Sigmoid colon (tissue), 7 donors: ENCODE measurements around the gene SUSD5. TPM values are rescaled to one million over a fixed set of nuclear protein-coding genes. Genes with fewer than 3 reads are reported as not detected.

Experiments used
- DNase-seq: peaks from one replicate; pipeline ENCODE4 v3.0.0-alpha.2; 2019
- H3K27ac ChIP-seq, 4 donors: fragments of 200-600 bp; sonication (generic); one replicate each; pipeline ENCODE4 v1.5.1; 2016 to 2019; ENCODE audit warnings: mild to moderate bottlenecking in 1 of 4
- H3K27me3 ChIP-seq, 3 donors: fragments of 200-600 bp; sonication (generic); one replicate each; pipeline ENCODE4 v1.5.1; 2019; ENCODE audit warnings: mild to moderate bottlenecking in 1 of 3
- H3K36me3 ChIP-seq, 4 donors: fragments of 200-600 bp; sonication (generic); one replicate each; pipeline ENCODE4 v1.5.1; 2016 to 2019
- H3K4me1 ChIP-seq, 4 donors: fragments of 200-600 bp; sonication (generic); one replicate each; pipeline ENCODE4 v1.5.1; 2017 to 2019
- H3K4me3 ChIP-seq, 4 donors: fragments of 200-600 bp; sonication (generic); one replicate each; pipeline ENCODE4 v1.5.1; 2017 to 2019; ENCODE audit warnings: mild to moderate bottlenecking in 2 of 4, moderate library complexity in 1 of 4
- H3K9me3 ChIP-seq, 4 donors: fragments of 200-600 bp in 3 of 4; sonication (generic) in 3 of 4; one replicate each; pipeline versions ENCODE4 v1.5.1 to v1.6.1; 2013 to 2019
- CTCF ChIP-seq, 4 experiments: fragments of 450-650 bp in 3 of 4; fragments of 200-600 bp in 1 of 4; IDR thresholded peaks; one replicate each; pipeline ENCODE4 v1.5.1; 2016 to 2019; ENCODE audit warnings: antibody characterized with exemption in 4 of 4, mild to moderate bottlenecking in 3 of 4, moderate library complexity in 2 of 4
- EP300 ChIP-seq, 4 donors: sonication (generic); formaldehyde crosslinking; IDR thresholded peaks; one replicate each; pipeline ENCODE4 v1.6.1; 2017; ENCODE audit warnings: antibody characterized with exemption in 4 of 4
- POLR2A ChIP-seq, 2 donors: fragments of 450-650 bp; IDR thresholded peaks; one replicate each; pipeline ENCODE4 v1.6.1; 2016; ENCODE audit warnings: antibody characterized with exemption in 2 of 2, mild to moderate bottlenecking in 2 of 2, moderate library complexity in 2 of 2
- POLR2AphosphoS5 ChIP-seq, 4 donors: sonication (generic); formaldehyde crosslinking; IDR thresholded peaks; one replicate each; pipeline ENCODE4 v1.6.1; 2017; ENCODE audit warnings: antibody characterized with exemption in 4 of 4
- WGBS, 2 donors: extraction: QIAGEN DNeasy Blood & Tissue Kit; methylation state at CpG; one replicate each; pipeline ENCODE4 v1.1.7; 2013; 5-methylcytosine and 5-hydroxymethylcytosine counted together
- intact Hi-C: fragments of 100-400 bp; cut with DNase I; formaldehyde crosslinking; loops from one replicate; pipeline ENCODE4 v1.15.1; 2023
- polyA plus RNA-seq, 3 donors: library from polyadenylated mRNA; stranded (reverse); fragments of 200-250 nt; gene quantifications; one replicate each; pipeline ENCODE4 v1.2.3, GENCODE V29; 2013
- total RNA-seq, 4 donors: library from RNA; depleted of rRNA; stranded (reverse); fragments of >200 nt; gene quantifications; one replicate each; pipeline ENCODE4 v1.1.0, GENCODE V29; 2016
- donor health status: healthy with polysubstance abuse.
- donor health status: Bipolar disorder and iron deficiency.
- donor health status: healthy.

SUSD5 gene
- total and polyA plus RNA-seq, 7 donors: under 0.01 to 10.9 (median 1.7) TPM; not detected in 1

GRCh38 chr3:33246786-33247185, 28.2 kb upstream of the SUSD5 start:
- no peak overlapping the region for H3K4me3 ChIP-seq
- no peaks in the 10 kb centered on the region for H3K27me3 ChIP-seq
- no peak for DNase-seq
- no peaks in the 10 kb centered on the region for H3K36me3 ChIP-seq
- no peaks in the 10 kb centered on the region for H3K9me3 ChIP-seq
- intact Hi-C loops: no loop called here
- no peaks in the 10 kb centered on the region for H3K4me1 ChIP-seq
- no peak for TF ChIP-seq CTCF (IDR thresholded peaks at IDR 0.05)
- TF ChIP-seq POLR2AphosphoS5 (IDR thresholded peaks at IDR 0.05): no peak
- TF ChIP-seq EP300 (IDR thresholded peaks at IDR 0.05): no peak
- no peak for TF ChIP-seq POLR2A (IDR thresholded peaks at IDR 0.05)
- no peak overlapping the region for H3K27ac ChIP-seq

- DNase-seq: no peak
- Histone ChIP-seq H3K9me3 (no peaks in the 10 kb centered on the region), H3K4me1 (no peaks in the 10 kb centered on the region), H3K4me3 (no peak overlapping the region), H3K27ac (no peak overlapping the region), H3K36me3 (no peaks in the 10 kb centered on the region), H3K27me3 (no peaks in the 10 kb centered on the region)
- intact Hi-C loops: no loop called here
- TF ChIP-seq POLR2AphosphoS5 (IDR thresholded peaks at IDR 0.05) (no peak), EP300 (IDR thresholded peaks at IDR 0.05) (no peak), CTCF (IDR thresholded peaks at IDR 0.05) (no peak), POLR2A (IDR thresholded peaks at IDR 0.05) (no peak)
- WGBS, 2 donors: 61 to 75% methylated on average over 1 of the region's 1 CpG
Measured at GRCh38 chr3:33240261-33240660, 21.7 kb upstream of the SUSD5 start.

GRCh38 chr3:33238923-33239322, 20.3 kb upstream of the SUSD5 start:
- 94 to 97% methylated on average over 1 of the region's 1 CpG for WGBS, 2 donors
- intact Hi-C loops: no loop called here

GRCh38 chr3:33237439-33237838, 18.8 kb upstream of the SUSD5 start:
- Histone ChIP-seq H3K27ac (no peak overlapping the region), H3K4me1 (no peaks in the 10 kb centered on the region), H3K4me3 (no peak overlapping the region), H3K36me3 (no peaks in the 10 kb centered on the region), H3K9me3 (no peaks in the 10 kb centered on the region), H3K27me3 (no peaks in the 10 kb centered on the region)
- no peak for DNase-seq
- 83 to 88% methylated on average over 4 of the region's 4 CpGs for WGBS, 2 donors
- TF ChIP-seq CTCF (IDR thresholded peaks at IDR 0.05) (no peak), EP300 (IDR thresholded peaks at IDR 0.05) (no peak), POLR2A (IDR thresholded peaks at IDR 0.05) (no peak), POLR2AphosphoS5 (IDR thresholded peaks at IDR 0.05) (no peak)
- intact Hi-C loops: no loop called here

More at GRCh38 chr3:33238923-33239322, 20.3 kb upstream of the SUSD5 start:
- TF ChIP-seq POLR2AphosphoS5 (IDR thresholded peaks at IDR 0.05): no peak
- TF ChIP-seq CTCF (IDR thresholded peaks at IDR 0.05): no peak
- TF ChIP-seq EP300 (IDR thresholded peaks at IDR 0.05): no peak
- no peak for TF ChIP-seq POLR2A (IDR thresholded peaks at IDR 0.05)
- Histone ChIP-seq H3K27me3 (no peaks in the 10 kb centered on the region), H3K27ac (no peak overlapping the region), H3K4me3 (no peak overlapping the region), H3K9me3 (no peaks in the 10 kb centered on the region), H3K36me3 (no peaks in the 10 kb centered on the region), H3K4me1 (no peaks in the 10 kb centered on the region)
- DNase-seq: no peak

- no peak for DNase-seq
- H3K4me3 ChIP-seq: no peak overlapping the region
- no peak for TF ChIP-seq CTCF (IDR thresholded peaks at IDR 0.05)
- TF ChIP-seq EP300 (IDR thresholded peaks at IDR 0.05): no peak
- TF ChIP-seq POLR2AphosphoS5 (IDR thresholded peaks at IDR 0.05): no peak
- no peak for TF ChIP-seq POLR2A (IDR thresholded peaks at IDR 0.05)
- H3K36me3 ChIP-seq: no peaks in the 10 kb centered on the region
- H3K27me3 ChIP-seq: no peaks in the 10 kb centered on the region
- no peak overlapping the region for H3K27ac ChIP-seq
- no peaks in the 10 kb centered on the region for H3K9me3 ChIP-seq
- intact Hi-C loops: no loop called here
- 25 to 60% methylated on average over 2 of the region's 2 CpGs for WGBS, 2 donors
- H3K4me1 ChIP-seq: no peaks in the 10 kb centered on the region
Measured at GRCh38 chr3:33236005-33236404, 17.4 kb upstream of the SUSD5 start.
